IMR-90 (cell line): ENCODE results near the gene PAWR. TPM values are rescaled to one million over a fixed set of nuclear protein-coding genes. Genes with fewer than 3 reads are reported as not detected.
A peak's percentile ranks its signal among the peaks of the same experiment; 100 is the strongest.

Experiments used
- ATAC-seq: fragments of 200-7000 bp; cut with Tn5 transposase; 2 replicates; pipeline ENCODE4 v1.9.1; 2020; ENCODE audit warnings: low read depth, mild to moderate bottlenecking, moderate library complexity
- BruUV-seq: library from RNA; stranded (reverse); fragments of 400-500 nt; replicated peaks from 2 replicates; lab custom pipeline; 2021; lab: Mats Ljungman, UMichigan
- CTCF ChIA-PET: fragments of 300-600 bp; formaldehyde crosslinking; extraction: SDS; loops from one replicate; lab custom pipeline; 2021; ENCODE audit warnings: antibody characterized with exemption; lab: Yijun Ruan, JAX
- POLR2A ChIA-PET: fragments of 300-600 bp; sonication (Branson Sonifier 250); formaldehyde crosslinking; loops from one replicate; lab custom pipeline; 2022; ENCODE audit warnings: antibody characterized with exemption; ENCODE audit not compliant: unreplicated experiment; lab: Charles Lee
- DNase-seq: peaks from one replicate; pipeline ENCODE4 v3.0.0; 2013
- H2AFZ ChIP-seq: replicated peaks from 2 replicates; pipeline ENCODE3; 2013; ENCODE audit warnings: low read length, mild to moderate bottlenecking; ENCODE audit not compliant: poor library complexity
- H2AK5ac ChIP-seq: 2 replicates; pipeline ENCODE4 v1.6.1; 2013; ENCODE audit warnings: low read depth, low read length, inconsistent platforms
- H2AK9ac ChIP-seq: replicated peaks from 2 replicates; pipeline ENCODE3; 2013; ENCODE audit warnings: mild to moderate bottlenecking, low read depth, low read length, moderate library complexity; ENCODE audit not compliant: poor library complexity
- H2BK120ac ChIP-seq: 2 replicates; pipeline ENCODE4 v1.6.1; 2013; ENCODE audit warnings: low read depth, low read length, inconsistent platforms
- H2BK15ac ChIP-seq: 3 replicates; pipeline ENCODE4 v1.6.1; 2013; ENCODE audit warnings: low read depth, low read length, inconsistent platforms
- H2BK20ac ChIP-seq: 2 replicates; pipeline ENCODE4 v1.6.1; 2013; ENCODE audit warnings: low read depth, mild to moderate bottlenecking, inconsistent platforms, low read length, moderate library complexity
- H2BK5ac ChIP-seq: 2 replicates; pipeline ENCODE4 v1.6.1; 2013; ENCODE audit warnings: mild to moderate bottlenecking, low read depth, low read length, inconsistent platforms; ENCODE audit not compliant: poor library complexity, severe bottlenecking
- H3K14ac ChIP-seq: replicated peaks from 2 replicates; pipeline ENCODE4 v1.6.1; 2013; ENCODE audit warnings: low read depth, low read length, inconsistent platforms
- H3K18ac ChIP-seq: 2 replicates; pipeline ENCODE4 v1.6.1; 2013; ENCODE audit warnings: low read depth, low read length, control low read depth
- H3K23ac ChIP-seq: 2 replicates; pipeline ENCODE4 v1.6.1; 2013; ENCODE audit warnings: low read depth, low read length, inconsistent platforms
- H3K27ac ChIP-seq: 2 replicates; pipeline ENCODE4 v1.5.1; 2013; ENCODE audit warnings: mild to moderate bottlenecking, control low read depth, low read length; ENCODE audit not compliant: insufficient read depth
- H3K27me3 ChIP-seq: 2 replicates; pipeline ENCODE4 v1.6.1; 2013; ENCODE audit warnings: low read length; ENCODE audit not compliant: control insufficient read depth, insufficient read depth
- H3K36me3 ChIP-seq: 2 replicates; pipeline ENCODE4 v1.6.1; 2013; ENCODE audit warnings: low read length, mixed read lengths; ENCODE audit not compliant: control insufficient read depth, insufficient read depth
- H3K4ac ChIP-seq: 2 replicates; pipeline ENCODE4 v1.6.1; 2013; ENCODE audit warnings: low read depth, low read length, inconsistent platforms
- H3K4me1 ChIP-seq: 2 replicates; pipeline ENCODE4 v1.6.1; 2013; ENCODE audit warnings: low read length, mixed read lengths; ENCODE audit not compliant: control insufficient read depth, insufficient read depth
- H3K4me2 ChIP-seq: 2 replicates; pipeline ENCODE4 v1.6.1; 2013; ENCODE audit warnings: low read depth, mild to moderate bottlenecking, control low read depth, low read length, moderate library complexity
- H3K4me3 ChIP-seq: 2 replicates; pipeline ENCODE4 v1.5.1; 2013; ENCODE audit warnings: low read depth, mild to moderate bottlenecking, control low read depth, low read length, moderate library complexity; ENCODE audit not compliant: insufficient read depth
- H3K56ac ChIP-seq: 2 replicates; pipeline ENCODE4 v1.6.1; 2013; ENCODE audit warnings: low read length, inconsistent platforms; ENCODE audit not compliant: insufficient read depth; ENCODE audit errors: extremely low read depth
- H3K79me1 ChIP-seq, 2 experiments: 2 replicates each; pipeline ENCODE4 v1.6.1; 2013; ENCODE audit warnings: low read length in 2 of 2, inconsistent platforms in 1 of 2, low read depth in 1 of 2
- H3K9ac ChIP-seq: 2 replicates; pipeline ENCODE4 v1.6.1; 2013; ENCODE audit warnings: low read depth, low read length, control low read depth
- H3K9me1 ChIP-seq: 2 replicates; pipeline ENCODE4 v1.6.1; 2013; ENCODE audit warnings: low read length, inconsistent platforms; ENCODE audit not compliant: insufficient read depth
- H3K9me3 ChIP-seq: 2 replicates; pipeline ENCODE4 v1.6.1; 2013; ENCODE audit warnings: low read length; ENCODE audit not compliant: control insufficient read depth, insufficient read depth
- H4K20me1 ChIP-seq: 2 replicates; pipeline ENCODE4 v1.6.1; 2013; ENCODE audit warnings: low read length, inconsistent platforms; ENCODE audit not compliant: insufficient read depth
- H4K5ac ChIP-seq: 2 replicates; pipeline ENCODE4 v1.6.1; 2013; ENCODE audit warnings: mild to moderate bottlenecking, low read depth, low read length, control low read depth
- H4K8ac ChIP-seq, 2 experiments: 2 replicates each; pipeline ENCODE4 v1.6.1; 2013; ENCODE audit warnings: low read depth in 2 of 2, low read length in 2 of 2, control low read depth in 1 of 2, inconsistent platforms in 1 of 2
- H4K91ac ChIP-seq: 2 replicates; pipeline ENCODE4 v1.6.1; 2013; ENCODE audit warnings: low read depth, low read length, inconsistent platforms; ENCODE audit not compliant: insufficient read depth
- ELK1 ChIP-seq: fragments of 150-350 bp; IDR thresholded peaks from 2 replicates; pipeline ENCODE4 v1.6.1; 2016; ENCODE audit warnings: low read depth, mild to moderate bottlenecking, low read length, moderate library complexity, borderline replicate concordance
- MAFK ChIP-seq: IDR thresholded peaks from 2 replicates; pipeline ENCODE4 v1.6.1; 2012; ENCODE audit warnings: low read depth, low read length, improper control_type of control experiment
- USF2 ChIP-seq: fragments of 150-350 bp; IDR thresholded peaks from 2 replicates; pipeline ENCODE4 v1.6.1; 2017; ENCODE audit warnings: mild to moderate bottlenecking, antibody characterized with exemption, low read length, low read depth
- WGBS, 2 experiments: methylation state at CpG; one replicate each; pipeline versions ENCODE4 v1.1.5 to v1.1.7; 2013; ENCODE audit warnings: missing lambda C conversion rate in 2 of 2; ENCODE audit not compliant: insufficient read length in 1 of 2; ENCODE audit errors: extremely low coverage in 2 of 2; 5-methylcytosine and 5-hydroxymethylcytosine counted together
- dilution Hi-C: fragments of 300-500 bp; cut with HindIII; formaldehyde crosslinking; loops from one replicate; pipeline ENCODE4 v1.14.3; 2018; ENCODE audit warnings: low sequenced_read_pairs; ENCODE audit not compliant: unreplicated experiment
- in situ Hi-C: fragments of 300-500 bp; cut with MboI; formaldehyde crosslinking; loops from 3 replicates; pipeline ENCODE4 v1.14.3; 2019; ENCODE audit warnings: low sequenced_read_pairs, inconsistent platforms, mixed read lengths
- intact Hi-C: fragments of 100-400 bp; cut with micrococcal nuclease; formaldehyde crosslinking; loops from 2 replicates; pipeline ENCODE4 v1.10.0; 2022
- polyA plus RNA-seq, 3 experiments: library from polyadenylated mRNA; depleted of rRNA; stranded (reverse); fragments of >200 nt; gene quantifications; 2 replicates each; pipeline ENCODE4 v1.2.3, GENCODE V29; 2012; ENCODE audit warnings: low replicate concordance in 1 of 3
- total RNA-seq: library from RNA; depleted of rRNA; stranded (reverse); fragments of >200 nt; gene quantifications from 2 replicates; pipeline ENCODE4 v1.2.3, GENCODE V29; 2012

The PAWR gene
- total and polyA plus RNA-seq, 2 of the 4 experiments (the other 2 are of a cell fraction): 13.2 to 13.6 TPM

- Histone ChIP-seq H4K5ac (no peak overlapping the region), H4K91ac (no peak overlapping the region), H3K23ac (no peak overlapping the region), H4K8ac (no peak overlapping the region), H3K36me3 (no peaks in the 10 kb centered on the region), H3K56ac (no peak overlapping the region), H2BK120ac (no peak overlapping the region), H2BK15ac (no peak overlapping the region), H3K18ac (no peak overlapping the region), H2AK9ac (no peak overlapping the region), H3K4ac (no peak overlapping the region), H3K4me3 (no peak overlapping the region), H3K27ac (no peak overlapping the region), H2BK20ac (no peak overlapping the region), H2BK5ac (no peak overlapping the region), H3K27me3 (no peaks in the 10 kb centered on the region), H2AK5ac (no peak overlapping the region), H4K20me1 (peaks cover 42% of the 10 kb centered on the region; the same call in 1 of the 2 replicates), H2AFZ (no peak overlapping the region), H3K9me1 (peaks cover 8% of the 10 kb centered on the region), H3K4me2 (no peak overlapping the region), H3K9ac (no peak overlapping the region), H3K14ac (no peak overlapping the region), H3K79me1 (peaks cover 7 to 63% of the 10 kb centered on the region in 2 experiments; a peak in 3 of 4 replicates), H3K9me3 (no peaks in the 10 kb centered on the region), H3K4me1 (peaks cover 2% of the 10 kb centered on the region; the same call in 1 of the 2 replicates)
- ChIA-PET POLR2A (no interaction called here), CTCF (no interaction called here)
- TF ChIP-seq MAFK: peak; percentile 58
- TF ChIP-seq ELK1: no peak
- no peak for TF ChIP-seq USF2
- in situ Hi-C loops (no loop called here), dilution Hi-C loops (no loop called here), intact Hi-C loops (loop anchor here (10.0 kb wide), 1 partner anchor 98 kb away; no protein-coding TSS in a partner anchor)
- no peak for ATAC-seq
- BruUV-seq: no TSS peak
- WGBS, 2 experiments: no CpG with 5 or more reads among the region's 1 CpG
- no peak for DNase-seq
Observed at GRCh38 chr12:79682593-79682992, 8.2 kb downstream of the PAWR start.
